Measurements from ENCODE around the gene PHACTR1.
"Not testable (repeated sequence)": the region's sequence is repeated elsewhere in the genome, so short reads cannot be mapped to it uniquely, and the experiment has no call there.

PHACTR1 gene

DNA sequence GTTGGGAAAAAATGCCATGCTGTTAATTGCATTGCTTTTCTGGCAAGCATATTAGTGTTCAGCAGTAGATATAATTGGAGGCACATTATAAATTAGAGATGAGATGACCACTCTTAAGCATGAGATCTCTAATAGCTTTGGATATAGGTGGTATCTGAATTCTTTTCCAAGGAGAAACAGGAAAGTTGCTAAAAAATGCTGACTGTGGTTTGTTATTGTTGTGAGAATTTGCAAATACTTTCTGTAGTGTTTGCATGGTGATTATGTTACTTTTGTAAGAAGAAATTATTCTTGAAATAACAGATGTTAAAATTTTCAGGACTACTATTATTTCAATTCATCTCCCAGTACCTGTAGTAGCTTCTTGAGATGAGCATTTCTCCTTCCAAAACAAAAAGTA lies 386.6 kb downstream of the PHACTR1 start:
- DNase-seq (ENCODE audit: low read depth in 3 of 3) = no peak

DNA sequence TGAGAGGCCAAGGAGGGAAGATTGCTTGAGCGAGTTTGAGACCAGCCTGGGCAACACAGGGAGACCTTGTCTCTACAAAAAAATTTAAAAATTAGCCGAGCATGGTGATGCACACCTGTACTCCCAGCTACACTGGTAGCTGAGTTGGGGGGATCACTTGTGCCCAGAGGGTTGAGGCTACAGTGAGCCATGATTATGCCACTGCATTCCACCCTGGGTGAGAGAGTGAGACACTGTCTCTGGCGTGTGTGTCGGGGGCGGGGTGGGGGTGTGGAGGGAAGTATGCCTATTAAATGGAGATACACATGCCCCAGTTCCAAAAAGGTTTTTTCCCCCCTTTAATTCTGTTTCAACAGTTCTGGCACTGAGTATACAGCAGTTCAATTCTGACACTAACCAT lies 388.6 kb downstream of the PHACTR1 start:
- DNase-seq (ENCODE audit: low read depth in 3 of 3) = no peak

DNA sequence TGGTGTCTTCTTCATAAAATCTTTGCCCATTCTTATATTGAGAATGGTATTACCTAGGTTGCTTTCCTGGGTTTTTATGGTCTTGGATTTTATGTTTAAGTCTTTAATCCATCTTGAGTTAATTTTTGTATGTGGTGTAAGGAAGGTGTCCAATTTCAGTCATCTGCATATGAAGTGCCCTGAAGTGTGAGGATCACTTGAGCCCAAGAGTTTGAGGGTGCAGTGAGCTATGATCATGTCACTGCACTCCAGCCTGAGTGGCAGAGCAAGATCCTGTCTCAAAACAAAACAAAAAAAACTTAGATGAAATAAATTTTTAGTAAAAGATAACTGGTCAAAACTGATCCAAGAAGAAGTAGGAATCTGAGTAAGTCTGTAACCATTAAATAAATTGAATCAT lies 396.4 kb downstream of the PHACTR1 start:
- DNase-seq (ENCODE audit: low read depth in 3 of 3) = no peak

DNA sequence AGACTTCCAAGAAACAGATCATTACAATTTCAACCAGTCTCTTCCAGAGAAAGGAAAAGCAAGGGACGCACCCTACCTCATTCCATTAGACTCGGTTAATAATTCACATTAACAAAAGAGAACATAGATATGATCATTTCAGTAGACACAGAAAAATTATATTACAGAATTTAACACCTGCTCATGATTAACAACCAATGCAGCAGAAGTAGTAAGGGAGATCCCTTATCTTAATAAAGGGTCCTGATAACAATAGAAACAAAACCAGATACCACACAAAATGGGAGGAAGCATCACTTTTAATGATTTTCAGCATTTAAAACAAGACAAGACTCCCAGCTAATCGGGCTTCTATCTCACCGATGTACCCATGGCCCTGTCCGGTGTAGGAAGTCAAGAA lies 396.8 kb downstream of the PHACTR1 start:
- DNase-seq (ENCODE audit: low read depth in 3 of 3) = no peak

DNA sequence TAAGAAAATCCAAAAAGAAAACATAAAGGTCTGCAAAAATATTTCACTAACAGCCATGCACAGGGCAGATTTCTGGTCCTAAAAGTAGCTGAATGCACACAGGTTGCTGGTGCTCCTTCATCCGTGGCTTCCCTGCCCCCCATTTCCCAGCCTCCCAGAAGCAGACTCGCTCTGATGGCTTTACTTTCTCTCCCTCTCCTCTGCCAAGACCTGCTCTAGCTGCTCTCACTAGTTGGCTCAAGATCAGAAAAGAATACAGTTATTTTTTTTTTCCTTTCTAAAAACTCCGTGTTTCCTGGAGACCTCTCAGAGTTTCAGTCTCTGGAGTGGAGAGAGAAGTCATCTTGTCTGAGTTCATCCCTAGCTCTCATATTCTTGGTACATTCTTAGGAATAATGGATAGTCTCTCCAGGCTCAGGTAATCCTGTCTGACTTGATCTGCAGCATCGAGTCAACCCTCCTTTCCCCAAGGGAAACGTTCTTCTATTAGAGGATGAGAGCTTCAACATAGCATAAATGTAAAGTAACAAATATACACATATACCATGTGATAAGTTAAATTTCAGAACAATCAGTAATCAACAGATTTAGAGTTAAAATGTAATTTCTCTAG lies 397.5 kb downstream of the PHACTR1 start:
- DNase-seq (ENCODE audit: low read depth in 3 of 3) = no peak

DNA sequence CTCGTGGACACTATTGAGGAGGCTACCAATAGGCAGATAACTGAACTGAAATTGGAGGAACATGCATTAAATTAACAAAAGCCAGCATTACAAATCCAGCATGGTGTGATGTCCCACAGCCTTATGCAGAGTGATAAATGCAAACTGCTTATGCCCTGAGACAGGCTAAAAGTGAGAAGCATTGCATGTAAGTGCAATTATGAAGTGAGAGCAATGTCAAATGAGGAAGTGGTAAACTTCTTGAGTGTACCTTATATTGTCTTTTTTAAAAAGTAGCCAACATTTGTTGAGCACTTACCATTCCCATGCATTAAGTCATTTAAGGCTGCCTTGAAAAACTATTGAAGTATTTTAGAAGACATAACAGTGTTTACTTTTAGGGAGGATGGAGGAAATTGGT lies 399.6 kb downstream of the PHACTR1 start:
- no peak for DNase-seq (ENCODE audit: low read depth in 3 of 3)

DNA sequence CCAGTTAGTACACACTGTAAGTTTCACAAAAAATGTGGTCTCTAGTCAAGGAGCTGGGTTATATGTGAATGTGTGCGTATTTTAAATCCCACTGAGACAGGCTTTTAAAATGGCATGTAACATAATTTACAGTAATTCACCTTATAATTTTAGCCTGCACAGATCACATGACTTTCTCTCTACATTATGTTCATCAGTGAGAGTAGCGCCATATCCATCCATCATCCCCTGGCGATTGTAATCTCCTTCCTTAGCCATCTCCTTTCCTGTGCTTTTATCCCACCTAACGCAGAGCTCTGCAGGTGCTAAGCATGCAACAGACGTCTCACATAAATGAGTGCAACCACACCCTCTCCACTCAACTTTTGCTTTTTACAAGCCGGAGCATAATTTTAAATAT lies 401.0 kb downstream of the PHACTR1 start:
- DNase-seq (ENCODE audit: low read depth in 3 of 3) = no peak

DNA sequence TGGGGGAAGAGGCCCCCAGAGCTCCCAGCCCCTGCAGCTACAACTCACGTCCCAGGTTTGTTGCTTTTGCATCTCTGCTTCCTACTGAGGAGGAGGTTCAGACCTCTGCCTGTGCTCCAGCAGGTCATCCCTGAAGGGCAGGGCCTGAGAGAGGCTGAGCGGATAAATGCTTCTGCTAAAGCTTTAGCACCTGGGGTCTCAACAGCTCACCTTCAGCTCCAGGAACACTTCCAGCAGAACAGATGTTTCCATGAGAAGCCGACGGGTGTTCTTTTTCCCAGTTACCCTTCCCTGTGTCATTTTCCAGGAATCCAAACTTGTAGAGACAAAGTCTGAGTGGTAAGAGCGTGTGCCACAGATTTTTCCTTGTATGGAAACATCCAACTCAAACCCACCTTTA lies 403.0 kb downstream of the PHACTR1 start:
- DNase-seq (ENCODE audit: low read depth in 3 of 3) = no peak

DNA sequence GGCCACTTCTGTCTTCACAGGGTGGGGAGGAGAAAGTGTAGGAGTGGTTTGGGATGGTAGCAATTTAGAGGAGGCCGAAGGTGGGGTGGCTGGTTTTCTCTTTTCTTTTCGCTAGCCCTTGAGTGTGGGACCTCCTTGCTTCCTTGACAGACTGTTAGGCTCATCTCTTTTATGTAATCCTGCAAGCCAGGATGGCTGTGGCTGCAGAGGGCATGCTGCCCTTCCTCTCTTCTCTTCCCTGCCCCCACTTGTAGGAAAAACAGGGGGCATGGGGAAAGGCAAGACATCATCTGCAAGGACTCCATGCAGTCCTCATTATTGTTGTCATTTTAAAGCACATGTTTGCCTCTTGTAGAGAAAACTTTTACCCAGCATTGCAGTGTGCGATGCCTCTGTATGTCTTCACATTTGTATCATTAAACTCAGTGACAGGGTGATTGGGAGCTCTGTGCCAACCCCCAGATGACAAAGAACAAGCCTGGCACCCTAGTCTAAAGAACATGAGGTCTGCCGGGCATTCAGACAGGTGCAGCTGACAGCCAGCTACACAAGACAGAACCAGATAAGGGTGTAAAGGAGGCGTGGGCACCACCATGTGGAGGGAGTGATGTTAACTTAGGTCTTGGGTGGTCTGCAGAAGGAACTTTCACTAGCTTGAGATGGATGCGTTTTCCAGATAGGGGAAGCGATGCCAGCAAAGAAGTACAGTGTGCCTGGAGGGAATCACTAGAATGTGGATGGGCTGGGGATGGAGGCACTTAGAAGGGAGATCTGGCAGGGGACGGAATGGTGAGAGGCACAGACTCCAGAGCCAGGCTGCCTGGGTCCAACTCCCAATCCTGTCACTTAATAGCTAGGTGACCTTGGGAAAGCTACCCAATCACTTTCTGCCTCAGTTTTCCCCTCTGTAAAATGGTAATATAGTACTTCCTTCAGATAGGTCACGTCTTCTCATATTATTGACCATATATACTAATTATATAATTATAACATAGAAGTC lies 404.2 kb downstream of the PHACTR1 start:
- no peak for DNase-seq (ENCODE audit: low read depth in 3 of 3)

DNA sequence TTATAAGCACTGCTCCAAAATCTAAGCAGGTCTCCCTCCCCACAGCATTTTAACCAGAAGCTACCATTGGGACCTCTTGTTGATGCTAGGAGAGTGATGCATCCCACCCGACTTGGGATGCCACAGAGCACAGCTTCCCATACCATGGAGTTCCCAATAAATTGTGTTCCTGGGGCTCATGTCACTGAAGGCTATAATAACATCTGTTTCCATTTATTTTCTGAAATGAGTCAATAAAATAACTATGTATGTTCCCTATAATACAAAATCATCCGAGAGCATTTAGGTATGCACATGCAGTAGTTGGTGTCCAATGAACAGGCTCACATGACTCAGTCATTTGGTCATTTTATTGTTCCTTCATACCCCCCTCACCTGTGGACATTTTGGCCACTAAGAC lies 407.6 kb downstream of the PHACTR1 start:
- DNase-seq (ENCODE audit: low read depth in 3 of 3) = no peak

DNA sequence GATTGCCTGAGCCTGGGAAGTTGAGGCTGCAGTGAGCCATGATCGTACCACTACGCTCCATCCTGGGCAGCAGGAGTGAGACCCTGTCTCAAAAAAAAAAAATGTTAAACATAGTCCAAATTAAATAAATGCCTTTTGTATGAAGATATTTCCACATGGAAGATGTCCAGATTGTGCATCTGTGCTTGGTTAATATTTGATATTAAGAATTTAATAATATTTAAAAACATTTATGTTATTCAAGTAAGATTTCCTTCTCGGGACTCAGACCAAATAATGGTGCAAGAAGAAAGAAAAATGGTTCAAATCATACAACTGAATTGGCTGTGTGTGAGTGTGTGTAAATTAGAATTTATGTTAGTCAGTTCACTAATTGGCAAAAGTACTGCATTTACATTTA lies 409.3 kb downstream of the PHACTR1 start:
- no peak for DNase-seq (ENCODE audit: low read depth in 3 of 3)

DNA sequence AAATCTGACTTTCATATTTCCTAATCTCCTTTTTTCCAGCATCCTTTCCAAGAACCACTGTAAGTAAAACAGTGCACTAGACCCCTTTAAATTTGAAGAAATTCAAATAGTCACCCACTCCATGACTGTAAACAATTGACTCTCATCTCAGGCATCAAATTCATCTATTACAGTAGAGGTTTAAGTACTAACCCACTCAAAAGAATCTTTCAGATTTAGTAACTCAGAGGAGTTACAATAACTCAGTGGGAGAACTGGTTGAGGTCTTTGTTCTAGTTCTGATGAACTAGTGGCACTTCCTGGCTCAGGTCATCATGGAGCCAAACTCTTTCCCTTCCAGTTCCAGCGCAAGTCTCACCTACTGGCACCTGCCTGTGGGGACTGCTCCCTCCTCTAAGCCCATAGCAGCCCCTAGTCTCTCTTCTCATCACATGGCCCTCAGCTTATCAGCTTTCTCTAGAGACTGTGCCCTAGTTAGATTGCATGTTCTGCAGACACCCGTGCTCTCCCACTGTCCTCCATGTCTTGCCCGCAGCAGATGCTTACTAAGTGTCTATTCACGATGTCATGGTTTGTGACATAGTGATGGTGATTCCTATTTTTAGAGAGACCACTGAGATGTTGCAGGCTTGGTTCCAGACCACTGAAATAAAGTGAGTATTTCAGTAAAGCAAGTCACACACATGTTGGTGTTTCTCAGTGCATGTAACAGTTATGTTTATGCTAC lies 415.5 kb downstream of the PHACTR1 start:
- no peak for DNase-seq (ENCODE audit: low read depth in 3 of 3)

DNA sequence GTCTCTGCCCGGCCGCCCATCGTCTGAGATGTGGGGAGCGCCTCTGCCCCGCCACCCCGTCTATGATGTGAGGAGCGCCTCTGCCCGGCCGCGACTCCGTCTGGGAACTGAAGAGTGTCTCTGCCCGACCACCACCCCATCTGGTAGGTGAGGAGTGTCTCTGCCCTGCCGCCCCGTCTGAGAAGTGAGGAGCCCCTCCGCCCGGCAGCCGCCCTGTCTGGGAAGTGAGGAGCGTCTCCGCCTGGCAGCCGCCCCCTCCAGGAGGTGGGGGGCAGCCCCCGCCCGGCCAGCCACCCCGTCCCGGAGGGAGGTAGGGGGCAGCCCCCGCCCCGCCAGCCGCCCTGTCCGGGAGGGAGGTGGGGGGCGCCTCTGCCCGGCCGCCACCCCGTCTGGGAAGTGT lies 417.3 kb downstream of the PHACTR1 start:
- not testable (repeated sequence) for DNase-seq (ENCODE audit: low read depth in 3 of 3)

DNA sequence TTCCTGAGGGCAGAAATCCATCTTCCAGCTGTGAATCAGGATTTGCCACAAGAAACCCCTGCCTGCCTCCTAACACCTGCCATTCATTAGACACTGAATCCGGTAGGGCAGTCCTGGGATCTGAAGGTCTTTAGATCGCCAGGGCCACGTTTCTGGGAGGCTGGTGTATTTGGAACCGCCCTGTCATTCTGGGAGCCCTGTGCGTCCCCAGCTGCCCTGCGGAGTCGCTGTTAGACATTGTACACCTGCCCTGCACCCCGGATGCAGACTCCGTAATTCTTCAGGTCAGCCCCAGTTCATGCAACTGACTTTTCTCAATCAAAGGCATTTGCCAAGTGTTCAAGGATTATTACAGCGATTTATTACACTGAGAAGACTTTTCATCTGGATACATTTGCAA lies 418.6 kb downstream of the PHACTR1 start:
- no peak for DNase-seq (ENCODE audit: low read depth in 3 of 3)

DNA sequence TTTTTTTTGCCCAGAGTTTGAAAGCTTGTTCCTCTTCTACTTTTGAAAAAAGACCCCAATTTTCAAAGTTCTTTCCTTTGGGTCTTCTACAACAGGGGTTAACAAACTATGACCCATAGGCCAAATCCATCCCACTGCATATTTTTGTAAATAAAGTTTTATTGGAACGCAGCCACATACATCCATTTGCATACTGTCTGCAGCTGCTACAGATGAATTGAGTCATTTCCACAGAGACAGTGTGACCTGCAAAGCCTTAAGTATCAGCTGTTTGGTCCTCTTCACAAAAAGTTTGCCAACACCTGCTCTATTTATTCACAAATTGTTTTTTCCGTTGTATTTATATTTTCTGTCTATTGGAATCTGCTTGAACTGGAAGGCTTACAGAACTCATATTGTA lies 422.6 kb downstream of the PHACTR1 start:
- DNase-seq (ENCODE audit: low read depth in 3 of 3) = no peak

DNA sequence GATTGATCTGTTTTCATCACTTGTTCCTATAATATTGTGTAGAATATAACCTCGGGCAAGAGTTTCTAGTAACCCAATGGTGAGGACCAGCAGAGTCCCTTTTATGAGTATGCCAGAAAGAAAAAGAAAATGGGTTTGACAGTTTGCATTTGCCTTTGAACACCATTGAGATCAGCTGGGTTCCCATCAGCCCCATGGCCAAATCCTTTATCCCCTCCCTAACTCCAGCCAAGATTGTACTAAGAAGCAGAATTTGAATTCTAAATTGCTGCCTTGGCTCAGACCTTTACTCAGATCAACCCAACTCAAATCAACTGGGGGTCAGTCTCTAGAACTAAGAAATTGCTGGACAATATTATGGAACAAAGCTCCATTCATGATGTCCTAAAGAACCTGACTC lies 424.4 kb downstream of the PHACTR1 start:
- no peak for DNase-seq (ENCODE audit: low read depth in 3 of 3)

DNA sequence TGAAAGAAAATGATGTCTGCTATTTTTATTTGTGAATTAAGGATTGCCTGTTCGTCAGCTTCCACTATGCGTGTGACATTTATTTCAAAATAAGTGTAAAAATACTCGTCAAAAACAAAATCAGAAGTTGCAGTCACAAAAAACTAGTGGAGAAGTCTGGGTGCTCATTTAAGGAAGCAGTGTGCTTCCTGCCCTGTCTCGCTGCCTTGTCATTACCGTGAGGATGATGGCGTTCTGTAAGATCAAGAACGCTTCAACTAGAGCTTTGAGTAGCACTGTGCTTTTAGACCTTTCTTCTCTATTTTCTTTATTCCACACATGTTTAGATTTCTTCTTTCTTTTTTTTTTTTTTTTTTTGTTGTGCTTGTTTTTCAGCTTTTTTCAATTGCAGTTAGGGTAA lies 424.8 kb downstream of the PHACTR1 start:
- DNase-seq (ENCODE audit: low read depth in 3 of 3) = no peak

DNA sequence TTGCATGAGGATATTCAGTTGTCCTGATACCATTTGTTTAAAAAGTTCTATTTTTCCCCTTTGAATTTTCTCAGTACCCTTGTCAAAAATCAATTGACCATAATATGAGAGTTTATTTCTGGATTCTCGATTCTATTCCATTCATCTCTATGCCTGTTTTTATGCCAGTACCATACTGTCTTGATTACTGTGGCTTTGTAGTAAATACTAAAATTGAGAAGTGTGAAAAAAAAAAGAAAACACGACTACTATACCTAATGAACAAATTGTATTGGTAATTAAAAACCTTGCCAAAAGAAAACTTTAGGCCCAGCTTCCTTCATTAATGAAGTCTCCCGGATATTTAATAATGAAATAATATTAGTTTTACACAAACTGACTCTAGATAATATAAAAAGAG lies 426.0 kb downstream of the PHACTR1 start:
- DNase-seq (ENCODE audit: low read depth in 3 of 3) = no peak

DNA sequence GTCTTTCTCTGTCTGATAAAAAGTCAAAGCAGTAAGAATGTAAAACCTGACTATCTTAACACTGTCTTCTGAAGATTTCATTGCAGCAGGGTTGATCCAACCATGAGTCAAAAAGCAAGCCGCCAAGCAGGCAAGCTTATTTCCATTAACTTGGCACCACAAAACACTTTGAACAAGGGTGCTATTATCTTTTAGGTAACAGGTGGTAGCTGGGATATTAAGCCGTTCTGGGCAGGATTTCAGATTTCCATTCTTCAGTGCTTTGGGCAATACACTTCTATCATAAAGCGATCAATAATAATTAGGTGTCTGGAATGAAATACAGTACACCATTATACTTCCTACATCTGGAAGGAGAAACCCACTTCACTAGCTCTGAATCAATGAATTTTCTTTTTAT lies 429.9 kb downstream of the PHACTR1 start:
- no peak for DNase-seq (ENCODE audit: low read depth in 3 of 3)

DNA sequence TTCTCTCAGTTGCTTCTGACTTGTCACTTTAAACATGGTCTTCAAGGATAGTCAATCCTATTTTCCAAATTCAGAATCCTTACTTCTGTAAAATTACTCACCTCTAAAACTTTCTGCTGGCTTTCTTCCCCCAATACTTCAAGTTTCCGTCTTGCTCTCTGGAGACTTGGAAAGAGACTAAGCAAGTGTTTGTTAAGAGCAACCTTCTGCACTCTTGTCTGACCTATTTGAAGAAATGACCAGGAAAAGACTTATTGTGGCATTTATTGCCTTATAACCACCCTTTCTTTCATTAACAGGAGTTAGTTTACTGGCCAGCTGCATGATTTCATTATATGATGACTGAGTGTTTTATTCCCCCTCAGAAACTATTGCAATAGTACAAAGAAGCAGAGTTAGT lies 430.8 kb downstream of the PHACTR1 start:
- no peak for DNase-seq (ENCODE audit: low read depth in 3 of 3)

DNA sequence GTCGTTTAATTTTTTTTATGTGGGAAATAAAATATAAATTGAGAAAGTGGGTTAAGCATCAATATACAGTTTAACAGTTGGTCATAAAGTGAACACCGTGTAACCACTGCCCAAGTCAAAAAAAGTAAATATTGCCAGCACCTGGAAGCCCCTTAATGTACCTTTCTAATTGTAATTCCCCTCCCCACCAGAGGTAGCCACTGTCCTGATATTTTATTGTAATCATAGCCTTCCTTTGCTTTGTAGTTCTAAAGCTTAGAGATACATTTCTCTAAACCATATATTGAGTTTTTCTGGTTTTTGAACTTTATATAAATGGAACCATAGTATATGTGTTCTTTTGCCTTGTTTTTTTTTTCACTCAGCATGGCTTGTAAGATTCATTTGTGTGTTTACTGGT lies 431.2 kb downstream of the PHACTR1 start:
- no peak for DNase-seq (ENCODE audit: low read depth in 3 of 3)

DNA sequence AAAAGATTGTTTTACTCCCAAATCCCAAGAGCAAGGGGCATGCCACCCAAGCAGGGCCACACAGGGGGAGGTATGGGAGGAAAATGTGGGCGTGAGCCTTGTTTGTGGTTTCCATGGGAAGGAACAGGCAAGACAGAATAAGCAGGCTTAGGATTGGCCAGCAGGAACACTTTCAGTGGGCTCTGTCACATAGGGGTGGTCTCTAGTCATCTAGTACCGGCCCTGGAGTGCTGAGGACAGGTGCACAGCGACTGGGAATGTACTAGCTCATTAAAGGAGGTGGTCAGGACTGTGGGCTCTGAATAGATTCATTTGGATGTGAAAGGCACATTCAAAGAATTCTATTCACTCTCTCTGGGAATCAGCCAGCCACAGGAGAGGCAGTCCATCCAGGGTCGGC lies 436.2 kb downstream of the PHACTR1 start:
- DNase-seq (ENCODE audit: low read depth in 3 of 3) = no peak

DNA sequence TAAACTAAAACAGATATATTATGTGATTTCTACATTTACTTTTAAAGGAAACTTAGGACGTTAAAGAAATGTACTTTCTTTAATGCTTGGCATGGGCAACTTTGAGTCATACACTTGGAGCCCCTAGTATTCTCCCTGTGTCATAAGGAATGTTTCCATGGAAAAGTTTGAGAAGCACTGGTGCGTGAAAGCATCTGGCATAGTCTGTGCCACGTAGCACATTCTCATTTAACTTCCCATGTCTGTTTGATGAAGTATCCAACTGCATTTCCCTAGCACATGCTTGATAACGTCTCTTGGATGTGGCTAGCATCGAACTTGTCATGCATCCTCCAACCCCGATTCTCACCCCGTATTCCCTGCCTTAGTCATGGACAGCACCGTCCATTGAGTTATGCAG lies 439.8 kb downstream of the PHACTR1 start:
- no peak for DNase-seq (ENCODE audit: low read depth in 3 of 3)

All from stimulated activated CD4-positive, alpha-beta T cell treated with anti-CD3 and anti-CD28 coated beads, TNF-alpha, amount 100 ng/mL, for 4 hours (primary cell).